CD8-positive, alpha-beta memory T cell (primary cell): ENCODE results near the gene COX17. TPM values are rescaled to one million over a fixed set of nuclear protein-coding genes. Genes with fewer than 3 reads are reported as not detected.
"Not testable (repeated sequence)": the region's sequence is repeated elsewhere in the genome, so short reads cannot be mapped to it uniquely, and the experiment has no call there.

Experiments used
- CTCF ChIA-PET: fragments of 350-600 bp; sonication (Branson Sonifier 250); formaldehyde crosslinking; loops from one replicate; lab custom pipeline; 2021; ENCODE audit warnings: antibody characterized with exemption; lab: Charles Lee
- POLR2A ChIA-PET: fragments of 350-600 bp; sonication (Branson Sonifier 250); formaldehyde crosslinking; loops from one replicate; lab custom pipeline; 2021; ENCODE audit warnings: antibody characterized with exemption; lab: Charles Lee
- DNase-seq, 5 donors: peaks; one replicate each; pipeline versions ENCODE4 v3.0.0 to v3.0.0-alpha.2; 2020 to 2022; ENCODE audit warnings: mixed read lengths in 1 of 5
- H3K27ac ChIP-seq: one replicate; pipeline ENCODE4 v1.7.0; 2013; ENCODE audit warnings: low read depth, mild to moderate bottlenecking, low read length, moderate library complexity
- H3K27me3 ChIP-seq: 2 replicates; pipeline ENCODE4 v1.7.0; 2013; ENCODE audit warnings: low read length, mild to moderate bottlenecking; ENCODE audit not compliant: insufficient read depth, poor library complexity, severe bottlenecking
- H3K36me3 ChIP-seq: 2 replicates; pipeline ENCODE4 v1.7.0; 2013; ENCODE audit warnings: mild to moderate bottlenecking, low read length, moderate library complexity; ENCODE audit not compliant: insufficient read depth
- H3K4me1 ChIP-seq: 2 replicates; pipeline ENCODE4 v1.7.0; 2013; ENCODE audit warnings: mild to moderate bottlenecking, low read length, moderate library complexity; ENCODE audit not compliant: insufficient read depth
- H3K4me3 ChIP-seq: 2 replicates; pipeline ENCODE4 v1.7.0; 2013; ENCODE audit warnings: mild to moderate bottlenecking, low read length
- H3K9me3 ChIP-seq: 2 replicates; pipeline ENCODE4 v1.7.0; 2013; ENCODE audit warnings: mild to moderate bottlenecking, low read length
- H3K27ac Mint-ChIP-seq, 8 donors: one replicate each; pipeline ENCODE4 v1.8.0; 2020 to 2021; ENCODE audit warnings: mixed read lengths in 8 of 8, mild to moderate bottlenecking in 6 of 8, inconsistent platforms in 3 of 8, moderate library complexity in 3 of 8
- H3K27me3 Mint-ChIP-seq, 2 donors: one replicate each; pipeline ENCODE4 v1.8.0; 2020 to 2021; ENCODE audit warnings: mixed read lengths in 2 of 2, mild to moderate bottlenecking in 1 of 2, moderate library complexity in 1 of 2
- H3K36me3 Mint-ChIP-seq, 3 donors: one replicate each; pipeline ENCODE4 v1.8.0; 2020 to 2021; ENCODE audit warnings: mixed read lengths in 3 of 3, inconsistent platforms in 1 of 3, mild to moderate bottlenecking in 1 of 3
- H3K4me1 Mint-ChIP-seq, 3 donors: one replicate each; pipeline ENCODE4 v1.8.0; 2020 to 2021; ENCODE audit warnings: mixed read lengths in 3 of 3, inconsistent platforms in 1 of 3, mild to moderate bottlenecking in 1 of 3
- H3K4me3 Mint-ChIP-seq, 7 donors: one replicate each; pipeline ENCODE4 v1.8.0; 2020 to 2021; ENCODE audit warnings: mixed read lengths in 7 of 7, mild to moderate bottlenecking in 6 of 7, moderate library complexity in 4 of 7, inconsistent platforms in 2 of 7
- H3K9me3 Mint-ChIP-seq, 5 donors: one replicate each; pipeline ENCODE4 v1.8.0; 2020 to 2022; ENCODE audit warnings: mixed read lengths in 5 of 5, mild to moderate bottlenecking in 3 of 5, moderate library complexity in 2 of 5, inconsistent platforms in 1 of 5
- polyA plus RNA-seq: library from polyadenylated mRNA; unstranded; fragments of 300-500 nt; fragmentation: Illumina TruSeq; gene quantifications from one replicate; pipeline ENCODE4 v1.2.3, GENCODE V29; 2021
- total RNA-seq, 2 experiments: library from RNA; stranded (reverse); gene quantifications; one replicate each; pipeline ENCODE4 v1.2.3, GENCODE V29; 2021

The COX17 gene
- total and polyA plus RNA-seq, 3 experiments from 2014 or later, result 82.4 to 108 (median 105) TPM

DNA sequence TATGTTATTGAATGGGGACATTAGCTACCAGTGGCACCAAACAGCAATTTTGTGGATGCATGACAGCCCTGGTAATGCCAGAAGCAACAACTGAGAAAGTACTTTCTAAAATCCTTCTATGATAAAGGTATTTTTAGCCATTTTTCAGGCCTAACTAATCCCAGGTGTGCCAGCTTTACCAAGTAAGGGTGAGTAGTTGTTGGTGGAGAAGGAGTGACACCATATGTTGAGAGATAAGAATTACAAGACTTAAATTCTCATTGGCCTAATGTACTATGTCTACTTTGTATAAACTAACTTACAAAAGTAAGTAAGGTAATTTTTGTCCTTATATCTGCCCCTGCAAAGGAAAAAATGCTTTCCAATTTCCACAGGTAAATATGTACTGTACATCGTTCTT lies 4.1 kb upstream of the COX17 start:
- CTCF ChIA-PET, result interaction anchor here (1.0 to 3.2 kb wide), 2 partner anchors 406 to 797 kb away, joined by 3 to 19 read pairs; no protein-coding TSS in a partner anchor
- POLR2A ChIA-PET, result no interaction called here
- no peak for DNase-seq

DNA sequence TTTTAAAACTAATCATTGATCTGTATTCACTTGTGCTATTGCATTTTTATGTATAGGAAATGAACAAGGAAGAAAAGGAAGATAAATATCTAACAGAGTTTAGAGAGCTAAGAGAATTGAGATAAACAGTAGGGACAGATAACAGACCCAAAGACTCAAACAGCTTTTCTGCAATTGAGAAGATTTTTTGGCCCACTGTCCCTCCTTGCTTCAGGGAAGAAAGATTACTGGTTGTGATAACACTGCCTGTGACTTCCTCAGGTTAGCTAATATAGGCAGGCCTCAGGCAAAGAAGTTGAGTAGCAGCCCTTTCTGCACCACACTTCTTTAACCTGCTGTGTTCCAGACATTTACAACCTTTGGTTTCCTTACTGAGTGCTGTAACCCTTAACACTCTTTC lies 2.7 kb upstream of the COX17 start:
- H3K4me1 ChIP-seq, result peaks cover 16% of the 10 kb centered on the region
- CTCF ChIA-PET, result interaction anchor here (1.2 to 3.2 kb wide), 2 partner anchors 10 to 796 kb away, joined by 3 to 19 read pairs; no protein-coding TSS in a partner anchor
- DNase-seq, result no peak
- H3K36me3 ChIP-seq, result peaks cover 2% of the 10 kb centered on the region
- Mint-ChIP-seq H3K9me3 (no peaks in the 10 kb centered on the region), H3K4me3 (no peak overlapping the region), H3K27me3 (no peaks in the 10 kb centered on the region), H3K27ac (peak overlapping the region in 1 of 8 donors; percentile 26), H3K4me1 (peaks cover 26 to 27% (median 27%) of the 10 kb centered on the region in 3 donors), H3K36me3 (peaks cover 0 to 15% (median 2%) of the 10 kb centered on the region in 3 donors)
- POLR2A ChIA-PET, result no interaction called here
- no peaks in the 10 kb centered on the region for H3K9me3 ChIP-seq
- no peaks in the 10 kb centered on the region for H3K27me3 ChIP-seq
- H3K4me3 ChIP-seq, result no peak overlapping the region
- H3K27ac ChIP-seq, result no peak overlapping the region

More for the DNA sequence above, 4.1 kb upstream of the COX17 start:
- peaks cover 0 to 9% (median 0%) of the 10 kb centered on the region in 3 donors for H3K36me3 Mint-ChIP-seq
- H3K4me1 ChIP-seq, result peaks cover 9% of the 10 kb centered on the region
- no peak overlapping the region for H3K27ac Mint-ChIP-seq
- peaks cover 12 to 13% (median 12%) of the 10 kb centered on the region in 3 donors for H3K4me1 Mint-ChIP-seq
- H3K27me3 ChIP-seq, result no peaks in the 10 kb centered on the region
- no peaks in the 10 kb centered on the region for H3K27me3 Mint-ChIP-seq
- no peaks in the 10 kb centered on the region for H3K36me3 ChIP-seq
- no peak overlapping the region for H3K4me3 ChIP-seq
- H3K9me3 ChIP-seq, result no peaks in the 10 kb centered on the region
- H3K27ac ChIP-seq, result no peak overlapping the region
- no peaks in the 10 kb centered on the region for H3K9me3 Mint-ChIP-seq
- H3K4me3 Mint-ChIP-seq, result no peak overlapping the region

DNA sequence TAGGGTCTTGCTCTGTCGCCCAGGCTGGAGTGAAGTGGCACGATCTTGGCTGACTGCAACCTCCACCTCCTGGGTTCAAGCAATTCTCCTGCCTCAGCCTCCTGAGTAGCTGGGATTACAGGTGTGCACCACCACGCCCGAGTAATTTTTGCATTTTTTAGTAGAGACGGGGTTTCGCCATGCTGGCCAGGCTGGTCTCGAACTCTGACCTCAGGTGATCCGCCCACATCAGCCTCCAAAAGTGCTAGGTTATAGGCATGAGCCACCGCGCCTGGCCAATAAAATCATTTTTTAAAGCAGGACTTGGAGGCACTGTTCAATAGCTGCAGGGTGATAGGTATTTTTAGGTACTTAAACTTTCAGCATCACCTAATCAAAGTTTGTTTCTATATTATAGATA lies 1.0 kb upstream of the COX17 start:
- peak overlapping the region in 3 of 8 donors; percentile 3 to 97 (median 90) for H3K27ac Mint-ChIP-seq
- H3K27me3 ChIP-seq, POLR2A ChIA-PET, H3K27me3 Mint-ChIP-seq, CTCF ChIA-PET, DNase-seq, H3K9me3 ChIP-seq, H3K27ac ChIP-seq, H3K9me3 Mint-ChIP-seq, H3K4me3 ChIP-seq: not testable (repeated sequence)
- peaks cover 0 to 30% (median 6%) of the 10 kb centered on the region in 3 donors for H3K36me3 Mint-ChIP-seq
- Histone ChIP-seq H3K36me3 (peaks cover 11% of the 10 kb centered on the region), H3K4me1 (peaks cover 16% of the 10 kb centered on the region)
- peaks cover 30 to 32% (median 32%) of the 10 kb centered on the region in 3 donors for H3K4me1 Mint-ChIP-seq
- peak overlapping the region in 2 of 7 donors; percentile 41 to 44 for H3K4me3 Mint-ChIP-seq

DNA sequence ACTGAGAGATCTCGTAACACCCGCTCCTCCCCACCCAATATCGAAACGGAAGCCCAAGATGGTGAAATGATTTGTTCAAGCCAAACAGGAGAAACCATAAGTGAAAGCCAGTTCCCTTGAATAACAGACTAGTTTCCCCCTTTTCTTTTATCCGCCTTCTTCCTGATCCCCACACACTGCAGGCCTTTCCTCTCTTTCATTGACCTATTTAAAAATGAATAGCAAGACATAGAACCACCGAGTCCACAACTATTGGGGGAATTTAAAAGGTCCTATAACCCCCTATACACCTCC lies 382 bp upstream of the COX17 start:
- Histone ChIP-seq H3K27me3 (no peaks in the 10 kb centered on the region), H3K36me3 (peaks cover 11% of the 10 kb centered on the region), H3K9me3 (no peaks in the 10 kb centered on the region), H3K4me1 (peaks cover 16% of the 10 kb centered on the region), H3K4me3 (peak overlapping the region; percentile 78), H3K27ac (peak overlapping the region; percentile 76)
- peak overlapping the region; percentile 90 to 99 (median 95) for H3K27ac Mint-ChIP-seq
- no peak for DNase-seq
- no peaks in the 10 kb centered on the region for H3K9me3 Mint-ChIP-seq
- CTCF ChIA-PET, result interaction anchor here (3.0 kb wide), 1 partner anchor 436 kb away, joined by 9 read pairs; the partner anchor contains the start of gene B4GALT4
- no peaks in the 10 kb centered on the region for H3K27me3 Mint-ChIP-seq
- peak overlapping the region; percentile 82 to 97 (median 85) for H3K4me3 Mint-ChIP-seq
- POLR2A ChIA-PET, result interaction anchor here (1.8 kb wide), 1 partner anchor 179 kb away, joined by 10 read pairs; the partner anchor contains the start of gene TIMMDC1
- peaks cover 35 to 39% (median 38%) of the 10 kb centered on the region in 3 donors for H3K4me1 Mint-ChIP-seq
- peaks cover 0 to 36% (median 6%) of the 10 kb centered on the region in 3 donors for H3K36me3 Mint-ChIP-seq

DNA sequence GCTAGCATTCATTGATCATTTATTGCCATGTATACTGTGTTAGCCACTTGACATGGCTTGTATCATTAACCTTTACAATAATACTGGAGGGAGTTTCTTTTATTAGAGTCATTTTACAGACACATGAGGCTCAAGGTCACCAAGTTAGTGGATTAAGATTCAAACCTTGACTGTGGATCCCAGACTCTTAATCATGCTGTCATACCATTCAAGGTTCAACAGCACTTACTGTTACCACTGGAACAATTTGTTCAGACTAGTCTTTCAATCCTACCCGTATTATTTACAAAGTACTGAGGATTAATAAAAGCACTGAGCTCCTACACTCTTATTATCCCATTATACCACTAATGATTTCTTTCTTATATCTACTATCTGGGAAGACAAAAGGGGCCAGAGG lies 1.2 kb downstream of the COX17 start:
- Mint-ChIP-seq H3K4me3 (peak overlapping the region; percentile 82 to 97 (median 85)), H3K36me3 (peaks cover 0 to 50% (median 15%) of the 10 kb centered on the region in 3 donors), H3K4me1 (peaks cover 40 to 52% (median 50%) of the 10 kb centered on the region in 3 donors), H3K9me3 (no peaks in the 10 kb centered on the region), H3K27me3 (no peaks in the 10 kb centered on the region), H3K27ac (peak overlapping the region; percentile 90 to 98 (median 94))
- CTCF ChIA-PET, result interaction anchor here (1.5 to 3.0 kb wide), 2 partner anchors 178 to 435 kb away, joined by 4 to 9 read pairs; partner anchors contain the start of genes B4GALT4 and TIMMDC1
- Histone ChIP-seq H3K27me3 (no peaks in the 10 kb centered on the region), H3K9me3 (no peaks in the 10 kb centered on the region), H3K4me3 (peak overlapping the region; percentile 69), H3K27ac (peak overlapping the region; percentile 40), H3K36me3 (peaks cover 16% of the 10 kb centered on the region), H3K4me1 (peaks cover 16% of the 10 kb centered on the region)
- DNase-seq, result no peak
- POLR2A ChIA-PET, result interaction anchor here (1.8 kb wide), 1 partner anchor 178 kb away, joined by 10 read pairs; the partner anchor contains the start of gene TIMMDC1

DNA sequence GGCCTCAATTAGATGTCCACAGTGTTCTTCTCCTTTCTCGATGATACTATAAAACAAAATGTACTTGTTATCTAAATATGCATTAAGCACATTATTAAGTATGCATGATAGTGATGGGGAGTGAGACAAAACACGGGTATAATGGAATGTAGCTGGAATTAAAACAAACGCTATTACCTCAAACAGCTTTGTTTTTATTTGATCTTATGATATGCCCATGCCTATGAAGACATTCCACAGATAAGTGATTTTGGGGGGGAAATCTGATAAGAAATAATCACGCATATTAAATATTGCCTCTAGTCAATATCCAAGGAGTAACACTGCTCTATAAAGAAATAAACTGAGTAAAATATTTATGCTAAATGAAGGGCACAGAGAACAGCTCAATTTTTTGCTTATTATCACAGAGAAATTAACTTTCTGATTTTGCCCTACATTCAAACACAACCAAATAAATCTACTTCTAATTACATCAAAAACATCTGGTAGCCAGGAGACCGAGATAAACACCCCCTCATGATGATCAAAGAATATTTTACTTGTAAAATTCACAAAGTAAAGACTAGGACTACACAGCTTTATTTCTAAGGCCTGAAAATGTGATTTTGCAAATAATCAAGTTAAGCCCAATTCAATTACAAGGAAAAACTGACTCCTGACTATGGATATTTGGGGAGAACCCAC lies 1.9 kb downstream of the COX17 start:
- no peak overlapping the region for H3K4me3 ChIP-seq
- no peaks in the 10 kb centered on the region for H3K27me3 Mint-ChIP-seq
- H3K9me3 ChIP-seq, result no peaks in the 10 kb centered on the region
- peaks cover 43 to 56% (median 56%) of the 10 kb centered on the region in 3 donors for H3K4me1 Mint-ChIP-seq
- H3K27ac ChIP-seq, result no peak overlapping the region
- H3K36me3 ChIP-seq, result peaks cover 19% of the 10 kb centered on the region
- H3K4me1 ChIP-seq, result peaks cover 16% of the 10 kb centered on the region
- peaks cover 0 to 56% (median 17%) of the 10 kb centered on the region in 3 donors for H3K36me3 Mint-ChIP-seq
- DNase-seq, result no peak
- H3K4me3 Mint-ChIP-seq, result peak overlapping the region; percentile 54 to 97 (median 84)
- no peaks in the 10 kb centered on the region for H3K27me3 ChIP-seq
- peak overlapping the region; percentile 10 to 95 (median 90) for H3K27ac Mint-ChIP-seq
- ChIA-PET CTCF (interaction anchor here (1.5 to 3.0 kb wide), 2 partner anchors 177 to 434 kb away, joined by 4 to 9 read pairs; partner anchors contain the start of genes B4GALT4 and TIMMDC1), POLR2A (no interaction called here)
- no peaks in the 10 kb centered on the region for H3K9me3 Mint-ChIP-seq

DNA sequence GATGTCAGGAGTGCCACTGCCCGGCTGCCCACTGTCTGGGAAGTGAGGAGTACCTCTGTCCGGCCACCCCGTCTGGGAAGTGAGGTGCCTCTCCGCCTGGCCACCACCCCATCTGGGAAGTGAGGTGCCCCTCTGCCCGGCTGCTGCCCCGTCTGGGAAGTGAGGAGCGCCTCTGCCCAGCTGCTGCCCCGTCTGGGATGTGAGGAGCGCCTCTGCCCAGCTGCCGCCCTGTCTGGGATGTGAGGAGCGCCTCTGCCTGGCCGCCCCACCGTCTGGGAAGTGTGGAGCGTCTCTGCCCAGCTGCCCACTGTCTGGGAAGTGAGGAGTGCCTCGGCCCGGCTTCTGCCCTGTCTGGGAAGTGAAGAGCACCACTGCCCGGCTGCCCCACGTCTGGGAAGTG lies 3.3 kb downstream of the COX17 start:
- Histone ChIP-seq H3K27me3 (no peaks in the 10 kb centered on the region), H3K4me1 (peaks cover 16% of the 10 kb centered on the region), H3K9me3 (no peaks in the 10 kb centered on the region), H3K27ac (no peak overlapping the region), H3K4me3 (no peak overlapping the region), H3K36me3 (peaks cover 19% of the 10 kb centered on the region)
- H3K27me3 Mint-ChIP-seq, result no peaks in the 10 kb centered on the region
- ChIA-PET POLR2A (no interaction called here), CTCF (interaction anchor here (1.3 kb wide), 1 partner anchor 16 kb away, joined by 3 read pairs; no protein-coding TSS in a partner anchor)
- H3K4me1 Mint-ChIP-seq, result peaks cover 43 to 61% (median 56%) of the 10 kb centered on the region in 3 donors
- H3K36me3 Mint-ChIP-seq, result peaks cover 0 to 70% (median 20%) of the 10 kb centered on the region in 3 donors
- DNase-seq, result no peak
- H3K4me3 Mint-ChIP-seq, result no peak overlapping the region
- no peaks in the 10 kb centered on the region for H3K9me3 Mint-ChIP-seq
- H3K27ac Mint-ChIP-seq, result no peak overlapping the region

DNA sequence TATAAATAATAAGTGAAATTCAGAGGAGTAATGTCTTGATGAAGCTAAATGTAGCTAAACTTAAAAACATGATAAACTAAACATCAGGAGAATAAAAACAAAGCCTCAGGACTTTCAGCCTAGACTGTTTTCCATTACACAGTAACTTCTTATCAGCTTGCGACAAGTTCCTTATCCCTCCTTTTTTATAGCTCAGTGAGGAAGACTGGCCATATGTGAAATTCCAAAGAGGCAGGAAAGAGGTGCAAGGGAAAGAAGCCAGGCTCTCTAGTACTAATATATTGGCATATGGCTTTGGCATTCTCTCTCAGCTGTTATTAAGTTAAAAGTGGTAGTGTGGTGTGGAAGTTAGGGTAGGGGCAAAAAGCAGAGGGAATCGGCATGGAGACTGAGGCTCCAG lies 4.4 kb downstream of the COX17 start:
- Histone ChIP-seq H3K27me3 (no peaks in the 10 kb centered on the region), H3K36me3 (peaks cover 22% of the 10 kb centered on the region), H3K9me3 (no peaks in the 10 kb centered on the region), H3K4me3 (no peak overlapping the region), H3K27ac (no peak overlapping the region), H3K4me1 (peaks cover 14% of the 10 kb centered on the region)
- no peak overlapping the region for H3K4me3 Mint-ChIP-seq
- POLR2A ChIA-PET, result no interaction called here
- DNase-seq, result no peak
- H3K4me1 Mint-ChIP-seq, result peaks cover 42 to 61% (median 55%) of the 10 kb centered on the region in 3 donors
- CTCF ChIA-PET, result interaction anchor here (1.3 kb wide), 1 partner anchor 17 kb away, joined by 3 read pairs; no protein-coding TSS in a partner anchor
- H3K27me3 Mint-ChIP-seq, result no peaks in the 10 kb centered on the region
- H3K36me3 Mint-ChIP-seq, result peaks cover 0 to 74% (median 20%) of the 10 kb centered on the region in 3 donors
- H3K9me3 Mint-ChIP-seq, result no peaks in the 10 kb centered on the region
- H3K27ac Mint-ChIP-seq, result peak overlapping the region in 2 of 8 donors; percentile 18 to 21
